H1 (cell line): ENCODE measurements around the gene SLC15A4. TPM values are rescaled to one million over a fixed set of nuclear protein-coding genes. Genes with fewer than 3 reads are reported as not detected.

Source experiments
- NANOG ChIP-seq: IDR thresholded peaks from 2 replicates; pipeline ENCODE4 v1.6.1; 2011; ENCODE audit warnings: low read length, low read depth, mild to moderate bottlenecking, inconsistent platforms; ENCODE audit not compliant: insufficient read depth, poor library complexity, severe bottlenecking
- SIN3A ChIP-seq, 2 experiments: IDR thresholded peaks in 1 of 2; conservative IDR thresholded peaks in 1 of 2; 2 replicates each; pipeline ENCODE4 v1.6.1; 2011 to 2012; ENCODE audit warnings: low read length in 2 of 2, improper control_type of control experiment in 1 of 2, low read depth in 1 of 2, mild to moderate bottlenecking in 1 of 2
- polyA plus RNA-seq, 7 experiments: library from polyadenylated mRNA; depleted of rRNA in 3 of 7; stranded (reverse) in 5 of 7; unstranded in 2 of 7; fragments of >200 nt in 5 of 7; fragments of 200-250 nt in 2 of 7; gene quantifications; 1 replicate in 5 of 7; 2 replicates in 1 of 7; 4 replicates in 1 of 7; pipeline versions ENCODE4 v1.2.1 to v1.2.3, GENCODE V29; 2011 to 2013; ENCODE audit warnings: missing spikeins in 2 of 7, mixed read lengths in 2 of 7
- total RNA-seq: library from RNA; stranded (reverse); fragmentation: NEBNext Ultra II Directional; extraction: Animal tissue kit (Norgen Biotek cat#: 25700); gene quantifications from 2 replicates; pipeline ENCODE4 v1.2.1, GENCODE V29; 2021

The SLC15A4 gene
- total and polyA plus RNA-seq, 2 of the 8 experiments (the other 6 are each of a cell fraction or from before 2014, with no cell fraction given): 22.7 to 26.6 TPM

DNA sequence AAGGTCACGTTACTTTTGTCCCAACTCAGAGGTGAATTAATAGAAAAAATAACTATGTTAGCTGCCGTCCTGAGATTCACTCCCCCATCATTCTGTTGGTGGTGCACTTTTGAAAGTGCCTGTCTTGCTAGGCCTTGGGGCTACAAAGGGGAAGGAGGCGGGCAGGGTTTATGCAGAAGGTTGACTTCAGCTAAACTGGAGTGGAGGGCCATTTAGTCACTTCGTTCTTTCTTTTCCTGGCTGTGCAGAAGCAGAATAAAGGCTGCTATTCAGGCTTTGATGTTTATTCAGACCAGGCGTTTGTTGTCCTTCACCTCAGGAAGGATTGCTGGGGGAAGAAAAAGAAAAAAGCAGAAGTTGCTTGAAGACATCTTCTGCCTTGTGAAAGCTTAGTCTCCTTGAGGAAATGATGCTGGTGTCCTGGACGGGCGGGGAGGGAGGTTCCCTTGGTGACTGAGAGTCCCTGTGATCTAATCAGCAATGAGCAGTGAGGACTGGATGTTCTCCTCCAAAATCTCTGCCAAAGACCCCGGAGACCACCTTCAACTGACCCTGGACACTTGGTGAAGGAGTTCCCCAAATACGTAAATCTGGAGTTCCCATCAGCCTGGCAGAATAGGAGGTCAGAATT, 33.5 kb upstream of the SLC15A4 start (continued):
- TF ChIP-seq NANOG (no peak), SIN3A (conservative IDR thresholded peaks at IDR 0.05 in 1 of 2, IDR thresholded peaks at IDR 0.05 in 1 of 2; ENCODE audit: low read depth in 1 of 2, low read length in 2 of 2) (no peak)
